WTC11 (cell line): ENCODE data around the gene FRMD4A. TPM values are rescaled to one million over a fixed set of nuclear protein-coding genes. Genes with fewer than 3 reads are reported as not detected.

Experiments
- ATAC-seq: fragments of 200-7000 bp; cut with Tn5 transposase; 2 replicates; pipeline ENCODE4 v1.10.0; 2021; ENCODE audit warnings: mild to moderate bottlenecking, moderate library complexity
- CTCF ChIA-PET: fragments of 300-600 bp; sonication (Branson Sonifier 250); formaldehyde crosslinking; loops from one replicate; lab custom pipeline; 2021; ENCODE audit warnings: antibody characterized with exemption; lab: Charles Lee
- POLR2A ChIA-PET: fragments of 350-600 bp; sonication (Branson Sonifier 250); formaldehyde crosslinking; loops from one replicate; lab custom pipeline; 2021; ENCODE audit warnings: antibody characterized with exemption; lab: Charles Lee
- DNase-seq: peaks from one replicate; pipeline ENCODE4 v3.0.0; 2021; ENCODE audit warnings: low spot score
- H3K27ac Mint-ChIP-seq: 2 replicates; pipeline ENCODE4 v1.8.0; 2021; ENCODE audit warnings: mixed read lengths
- H3K27me3 Mint-ChIP-seq: 2 replicates; pipeline ENCODE4 v1.8.0; 2021; ENCODE audit warnings: low read depth, mild to moderate bottlenecking, moderate library complexity, mixed read lengths
- H3K36me3 Mint-ChIP-seq: 2 replicates; pipeline ENCODE4 v1.8.0; 2021; ENCODE audit warnings: mixed read lengths
- H3K4me1 Mint-ChIP-seq: 2 replicates; pipeline ENCODE4 v1.8.0; 2022; ENCODE audit warnings: mixed read lengths
- H3K4me3 Mint-ChIP-seq: 2 replicates; pipeline ENCODE4 v1.8.0; 2021; ENCODE audit warnings: mild to moderate bottlenecking, moderate library complexity, mixed read lengths
- H3K9me3 Mint-ChIP-seq: 2 replicates; pipeline ENCODE4 v1.8.0; 2021; ENCODE audit warnings: mixed read lengths
- CBFB ChIP-seq: sonication (generic); formaldehyde crosslinking; IDR thresholded peaks from 2 replicates; pipeline ENCODE4 v1.8.1; 2022; ENCODE audit warnings: mild to moderate bottlenecking, low read depth, missing genetic modification reagents
- ESRRA ChIP-seq: sonication (generic); formaldehyde crosslinking; IDR thresholded peaks from 2 replicates; pipeline ENCODE4 v1.8.1; 2022; ENCODE audit warnings: mild to moderate bottlenecking, missing genetic modification reagents, borderline replicate concordance
- FOXK1 ChIP-seq: sonication (generic); formaldehyde crosslinking; IDR thresholded peaks from 2 replicates; pipeline ENCODE4 v1.8.0; 2022; ENCODE audit warnings: mild to moderate bottlenecking, moderate library complexity, missing genetic modification reagents
- GABPB1 ChIP-seq: sonication (generic); formaldehyde crosslinking; IDR thresholded peaks from 2 replicates; pipeline ENCODE4 v1.8.1; 2023; ENCODE audit warnings: mild to moderate bottlenecking, missing genetic modification reagents
- HMGA2 ChIP-seq: fragments of 250-450 bp; sonication (Bioruptor Pico); IDR thresholded peaks from 2 replicates; pipeline ENCODE4 v1.4.0; 2021; ENCODE audit warnings: mild to moderate bottlenecking, moderate library complexity
- IRF2 ChIP-seq: sonication (generic); formaldehyde crosslinking; IDR thresholded peaks from 2 replicates; pipeline ENCODE4 v1.8.0; 2022; ENCODE audit warnings: low read depth, missing genetic modification reagents, borderline replicate concordance
- JAZF1 ChIP-seq: fragments of 250-450 bp; sonication (Bioruptor Pico); IDR thresholded peaks from 2 replicates; pipeline ENCODE4 v1.9.0; 2021; ENCODE audit warnings: moderate library complexity, mild to moderate bottlenecking, inconsistent platforms
- JUN ChIP-seq: sonication (generic); formaldehyde crosslinking; IDR thresholded peaks from 2 replicates; pipeline ENCODE4 v1.8.0; 2023; ENCODE audit warnings: mild to moderate bottlenecking, missing genetic modification reagents
- NR3C1 ChIP-seq: sonication (generic); formaldehyde crosslinking; conservative IDR thresholded peaks from 2 replicates; pipeline ENCODE4 v1.8.1; 2023; ENCODE audit warnings: low read depth, mild to moderate bottlenecking, missing genetic modification reagents
- SP1 ChIP-seq: sonication (generic); formaldehyde crosslinking; conservative IDR thresholded peaks from 2 replicates; pipeline ENCODE4 v1.8.1; 2022; ENCODE audit warnings: missing genetic modification reagents
- ZNF219 ChIP-seq: sonication (generic); formaldehyde crosslinking; IDR thresholded peaks from 2 replicates; pipeline ENCODE4 v1.8.0; 2023; ENCODE audit warnings: missing genetic modification reagents, mild to moderate bottlenecking, borderline replicate concordance
- ZNF263 ChIP-seq: sonication (generic); formaldehyde crosslinking; IDR thresholded peaks from 2 replicates; pipeline ENCODE4 v1.8.1; 2022; ENCODE audit warnings: low read depth, mild to moderate bottlenecking, moderate library complexity, missing genetic modification reagents
- ZNF317 ChIP-seq: sonication (generic); formaldehyde crosslinking; IDR thresholded peaks from 2 replicates; pipeline ENCODE4 v1.8.1; 2023; ENCODE audit warnings: low read depth, mild to moderate bottlenecking, moderate library complexity, missing genetic modification reagents, borderline replicate concordance
- ZNF423 ChIP-seq: fragments of 250-450 bp; sonication (Bioruptor Pico); IDR thresholded peaks from 2 replicates; pipeline ENCODE4 v2.1.2; 2022; ENCODE audit warnings: mild to moderate bottlenecking, moderate library complexity
- total RNA-seq: library from RNA; stranded (reverse); gene quantifications from 3 replicates; pipeline ENCODE4 v1.2.3, GENCODE V29; 2021
- TF ChIP-seq, protein P1 (sequence below): sonication (generic); formaldehyde crosslinking; IDR thresholded peaks from 2 replicates; pipeline ENCODE4 v1.8.1; 2023; ENCODE audit warnings: mild to moderate bottlenecking, missing genetic modification reagents
- TF ChIP-seq, protein P2 (sequence below): sonication (generic); formaldehyde crosslinking; IDR thresholded peaks from 2 replicates; pipeline ENCODE4 v1.8.1; 2023; ENCODE audit warnings: mild to moderate bottlenecking, moderate library complexity, missing genetic modification reagents
- TF ChIP-seq, protein P3 (sequence below): fragments of 250-450 bp; sonication (Bioruptor Pico); conservative IDR thresholded peaks from 2 replicates; pipeline ENCODE4 v1.9.0; 2021; ENCODE audit warnings: mild to moderate bottlenecking
- TF ChIP-seq, protein P4 (sequence below): sonication (generic); formaldehyde crosslinking; IDR thresholded peaks from 2 replicates; pipeline ENCODE4 v1.8.1; 2023; ENCODE audit warnings: mild to moderate bottlenecking, missing genetic modification reagents, moderate library complexity
- TF ChIP-seq, protein P5 (sequence below): sonication (generic); formaldehyde crosslinking; IDR thresholded peaks from 2 replicates; pipeline ENCODE4 v1.8.1; 2023; ENCODE audit warnings: mild to moderate bottlenecking, missing genetic modification reagents
- TF ChIP-seq, protein P6 (sequence below): fragments of 250-450 bp; sonication (Bioruptor Pico); IDR thresholded peaks from 2 replicates; pipeline ENCODE4 v2.1.2; 2022; ENCODE audit warnings: mild to moderate bottlenecking, moderate library complexity

Gene FRMD4A
- total RNA-seq, 1 experiment from 2014 or later: 35.5 TPM

DNA sequence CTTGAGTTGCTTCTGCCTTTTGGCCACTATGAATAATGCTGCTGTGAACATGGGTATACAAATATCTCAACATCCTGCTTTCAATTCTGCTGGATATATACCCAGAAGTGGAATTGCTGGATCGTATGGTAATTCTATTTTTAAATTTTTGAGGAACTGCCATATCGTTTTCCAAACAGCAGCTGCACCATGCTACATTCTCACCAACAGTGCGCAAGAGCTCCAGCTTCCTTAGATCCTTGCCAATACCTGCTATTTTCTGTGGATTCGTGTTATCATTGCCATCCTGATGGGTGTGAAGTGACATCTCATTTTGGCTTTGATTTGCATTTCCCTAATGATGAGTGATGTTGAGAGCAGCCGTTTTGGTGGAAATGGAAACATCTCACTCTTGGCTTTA is 26.7 kb downstream of the FRMD4A start:
- no peaks in the 10 kb centered on the region for H3K27me3 Mint-ChIP-seq
- CTCF ChIA-PET: no interaction called here
- DNase-seq (no peak), ATAC-seq (no peak)
- H3K36me3 Mint-ChIP-seq: no peaks in the 10 kb centered on the region
- no peak overlapping the region for H3K27ac Mint-ChIP-seq
- H3K4me3 Mint-ChIP-seq: no peak overlapping the region
- peaks cover 6% of the 10 kb centered on the region for H3K9me3 Mint-ChIP-seq
- H3K4me1 Mint-ChIP-seq: peaks cover 2% of the 10 kb centered on the region; the same call in 1 of the 2 replicates
- POLR2A ChIA-PET: no interaction called here
- no peak for TF ChIP-seq GABPB1
- TF ChIP-seq SP1: no peak
- no peak for TF ChIP-seq ZNF423
- no peak for TF ChIP-seq JUN (CRISPR knock-in tag)
- TF ChIP-seq ZNF219 (CRISPR knock-in tag): no peak
- TF ChIP-seq, protein P1, sequence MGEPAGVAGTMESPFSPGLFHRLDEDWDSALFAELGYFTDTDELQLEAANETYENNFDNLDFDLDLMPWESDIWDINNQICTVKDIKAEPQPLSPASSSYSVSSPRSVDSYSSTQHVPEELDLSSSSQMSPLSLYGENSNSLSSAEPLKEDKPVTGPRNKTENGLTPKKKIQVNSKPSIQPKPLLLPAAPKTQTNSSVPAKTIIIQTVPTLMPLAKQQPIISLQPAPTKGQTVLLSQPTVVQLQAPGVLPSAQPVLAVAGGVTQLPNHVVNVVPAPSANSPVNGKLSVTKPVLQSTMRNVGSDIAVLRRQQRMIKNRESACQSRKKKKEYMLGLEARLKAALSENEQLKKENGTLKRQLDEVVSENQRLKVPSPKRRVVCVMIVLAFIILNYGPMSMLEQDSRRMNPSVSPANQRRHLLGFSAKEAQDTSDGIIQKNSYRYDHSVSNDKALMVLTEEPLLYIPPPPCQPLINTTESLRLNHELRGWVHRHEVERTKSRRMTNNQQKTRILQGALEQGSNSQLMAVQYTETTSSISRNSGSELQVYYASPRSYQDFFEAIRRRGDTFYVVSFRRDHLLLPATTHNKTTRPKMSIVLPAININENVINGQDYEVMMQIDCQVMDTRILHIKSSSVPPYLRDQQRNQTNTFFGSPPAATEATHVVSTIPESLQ: no peak
- TF ChIP-seq, protein P2, sequence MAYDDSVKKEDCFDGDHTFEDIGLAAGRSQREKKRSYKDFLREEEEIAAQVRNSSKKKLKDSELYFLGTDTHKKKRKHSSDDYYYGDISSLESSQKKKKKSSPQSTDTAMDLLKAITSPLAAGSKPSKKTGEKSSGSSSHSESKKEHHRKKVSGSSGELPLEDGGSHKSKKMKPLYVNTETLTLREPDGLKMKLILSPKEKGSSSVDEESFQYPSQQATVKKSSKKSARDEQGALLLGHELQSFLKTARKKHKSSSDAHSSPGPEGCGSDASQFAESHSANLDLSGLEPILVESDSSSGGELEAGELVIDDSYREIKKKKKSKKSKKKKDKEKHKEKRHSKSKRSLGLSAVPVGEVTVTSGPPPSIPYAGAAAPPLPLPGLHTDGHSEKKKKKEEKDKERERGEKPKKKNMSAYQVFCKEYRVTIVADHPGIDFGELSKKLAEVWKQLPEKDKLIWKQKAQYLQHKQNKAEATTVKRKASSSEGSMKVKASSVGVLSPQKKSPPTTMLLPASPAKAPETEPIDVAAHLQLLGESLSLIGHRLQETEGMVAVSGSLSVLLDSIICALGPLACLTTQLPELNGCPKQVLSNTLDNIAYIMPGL (CRISPR knock-in tag): no peak
- TF ChIP-seq, protein P3, sequence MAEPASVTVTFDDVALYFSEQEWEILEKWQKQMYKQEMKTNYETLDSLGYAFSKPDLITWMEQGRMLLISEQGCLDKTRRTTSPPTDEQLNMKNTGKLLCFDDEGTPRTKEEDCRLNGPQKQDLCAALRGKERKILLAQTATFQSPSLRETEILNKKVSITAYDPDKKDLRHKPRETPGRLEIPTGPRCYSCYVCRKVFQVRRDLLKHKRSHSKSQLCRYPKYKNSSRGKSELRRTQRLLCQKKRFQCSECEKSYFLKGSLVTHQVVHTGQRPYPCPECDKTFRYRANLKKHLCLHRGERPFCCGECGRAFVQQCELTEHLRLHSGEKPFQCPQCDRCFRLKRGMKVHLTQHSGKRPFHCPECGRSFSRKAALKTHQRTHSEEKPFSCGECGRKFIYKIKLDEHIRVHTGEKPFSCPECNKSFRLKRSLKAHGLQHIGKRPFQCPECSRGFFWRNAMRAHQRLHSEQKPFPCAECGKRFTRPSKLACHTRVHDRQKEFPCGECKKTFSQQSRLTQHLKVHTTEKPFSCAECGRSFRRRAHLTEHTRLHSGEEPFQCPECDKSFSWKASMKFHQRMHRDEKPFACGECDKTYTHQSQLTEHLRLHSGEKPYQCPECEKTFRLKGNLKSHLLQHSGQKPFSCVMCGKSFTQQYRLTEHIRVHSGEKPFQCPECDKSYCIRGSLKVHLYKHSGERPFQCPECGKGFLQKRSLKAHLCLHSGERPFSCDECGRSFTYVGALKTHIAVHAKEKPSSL: no peak
- TF ChIP-seq ESRRA (CRISPR knock-in tag): no peak
- no peak for TF ChIP-seq FOXK1
- no peak for TF ChIP-seq ZNF317 (CRISPR knock-in tag)
- no peak for TF ChIP-seq JAZF1 (CRISPR knock-in tag)
- TF ChIP-seq ZNF263 (CRISPR knock-in tag): no peak
- TF ChIP-seq, protein P4, sequence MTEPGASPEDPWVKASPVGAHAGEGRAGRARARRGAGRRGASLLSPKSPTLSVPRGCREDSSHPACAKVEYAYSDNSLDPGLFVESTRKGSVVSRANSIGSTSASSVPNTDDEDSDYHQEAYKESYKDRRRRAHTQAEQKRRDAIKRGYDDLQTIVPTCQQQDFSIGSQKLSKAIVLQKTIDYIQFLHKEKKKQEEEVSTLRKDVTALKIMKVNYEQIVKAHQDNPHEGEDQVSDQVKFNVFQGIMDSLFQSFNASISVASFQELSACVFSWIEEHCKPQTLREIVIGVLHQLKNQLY (CRISPR knock-in tag): no peak
- TF ChIP-seq, protein P5, sequence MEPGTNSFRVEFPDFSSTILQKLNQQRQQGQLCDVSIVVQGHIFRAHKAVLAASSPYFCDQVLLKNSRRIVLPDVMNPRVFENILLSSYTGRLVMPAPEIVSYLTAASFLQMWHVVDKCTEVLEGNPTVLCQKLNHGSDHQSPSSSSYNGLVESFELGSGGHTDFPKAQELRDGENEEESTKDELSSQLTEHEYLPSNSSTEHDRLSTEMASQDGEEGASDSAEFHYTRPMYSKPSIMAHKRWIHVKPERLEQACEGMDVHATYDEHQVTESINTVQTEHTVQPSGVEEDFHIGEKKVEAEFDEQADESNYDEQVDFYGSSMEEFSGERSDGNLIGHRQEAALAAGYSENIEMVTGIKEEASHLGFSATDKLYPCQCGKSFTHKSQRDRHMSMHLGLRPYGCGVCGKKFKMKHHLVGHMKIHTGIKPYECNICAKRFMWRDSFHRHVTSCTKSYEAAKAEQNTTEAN (CRISPR knock-in tag): no peak
- no peak for TF ChIP-seq NR3C1
- no peak for TF ChIP-seq IRF2 (CRISPR knock-in tag)
- no peak for TF ChIP-seq CBFB
- TF ChIP-seq, protein P6, sequence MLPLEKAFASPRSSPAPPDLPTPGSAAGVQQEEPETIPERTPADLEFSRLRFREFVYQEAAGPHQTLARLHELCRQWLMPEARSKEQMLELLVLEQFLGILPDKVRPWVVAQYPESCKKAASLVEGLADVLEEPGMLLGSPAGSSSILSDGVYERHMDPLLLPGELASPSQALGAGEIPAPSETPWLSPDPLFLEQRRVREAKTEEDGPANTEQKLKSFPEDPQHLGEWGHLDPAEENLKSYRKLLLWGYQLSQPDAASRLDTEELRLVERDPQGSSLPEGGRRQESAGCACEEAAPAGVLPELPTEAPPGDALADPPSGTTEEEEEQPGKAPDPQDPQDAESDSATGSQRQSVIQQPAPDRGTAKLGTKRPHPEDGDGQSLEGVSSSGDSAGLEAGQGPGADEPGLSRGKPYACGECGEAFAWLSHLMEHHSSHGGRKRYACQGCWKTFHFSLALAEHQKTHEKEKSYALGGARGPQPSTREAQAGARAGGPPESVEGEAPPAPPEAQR: no peak
- TF ChIP-seq HMGA2 (CRISPR knock-in tag): no peak
